Pancreas (tissue), 10 donors: ENCODE measurements around the gene GBP1. TPM values are rescaled to one million over a fixed set of nuclear protein-coding genes. Genes with fewer than 3 reads are reported as not detected.
"Not testable (repeated sequence)": the region's sequence is repeated elsewhere in the genome, so short reads cannot be mapped to it uniquely, and the experiment has no call there.

ENCODE experiments used
- ATAC-seq, 4 donors: fragments of 200-7000 bp; cut with Tn5 transposase; one replicate each; pipeline versions ENCODE4 v1.8.0 to v1.9.1; 2020; ENCODE audit warnings: mild to moderate bottlenecking in 4 of 4, moderate library complexity in 4 of 4
- DNase-seq, 6 donors: peaks; one replicate each; pipeline ENCODE4 v3.0.0-alpha.2; 2020
- FAIRE-seq: peaks from 2 replicates; lab custom pipeline; 2012; peaks lifted over from hg19 to GRCh38; lab: Jason Lieb, UNC
- H3K27ac ChIP-seq, 4 donors: fragments of 200-600 bp; sonication (generic); 1 replicate in 3 of 4; 2 replicates in 1 of 4; pipeline versions ENCODE4 v1.5.0 to v1.8.0; 2020
- H3K27me3 ChIP-seq, 4 donors: fragments of 200-600 bp; one replicate each; pipeline ENCODE4 v1.8.0; 2021
- H3K36me3 ChIP-seq, 3 donors: fragments of 200-600 bp; sonication (generic) in 1 of 3; one replicate each; pipeline versions ENCODE4 v1.5.0 to v1.8.0; 2020 to 2021
- H3K4me1 ChIP-seq, 3 donors: fragments of 200-600 bp; one replicate each; pipeline ENCODE4 v1.8.0; 2021
- H3K4me3 ChIP-seq, 4 donors: fragments of 200-600 bp; sonication (generic) in 2 of 4; one replicate each; pipeline versions ENCODE4 v1.5.0 to v1.8.0; 2020 to 2021
- H3K9me3 ChIP-seq, 4 donors: fragments of 200-600 bp; one replicate each; pipeline ENCODE4 v1.8.0; 2021
- CTCF ChIP-seq, 4 donors: fragments of 200-600 bp; sonication (generic) in 3 of 4; IDR thresholded peaks; one replicate each; pipeline versions ENCODE4 v1.5.0 to v1.8.0; 2021; ENCODE audit warnings: antibody characterized with exemption in 4 of 4
- WGBS, 2 donors: extraction: QIAGEN DNeasy Blood & Tissue Kit; methylation state at CpG; one replicate each; pipeline ENCODE4 v1.1.7; 2013; 5-methylcytosine and 5-hydroxymethylcytosine counted together
- intact Hi-C, 3 donors: fragments of 100-400 bp; cut with DNase I; formaldehyde crosslinking; loops; one replicate each; pipeline versions ENCODE4 v1.11.1 to v1.14.2; 2022
- polyA plus RNA-seq, 2 donors: library from polyadenylated mRNA; stranded (reverse); fragments of 200-250 nt; gene quantifications; one replicate each; pipeline ENCODE4 v1.2.3, GENCODE V29; 2013
- total RNA-seq, 6 donors: library from RNA; stranded (reverse); fragmentation: NEBNext Ultra II Directional in 4 of 6; extraction: Animal tissue kit (Norgen Biotek cat#: 25700) in 4 of 6; gene quantifications; one replicate each; pipeline versions ENCODE4 v1.2.1 to v1.2.4, GENCODE V29; 2021 to 2023
- donor health status: healthy with polysubstance abuse.
- donor health status: DM: no; HTN: no; CAD: no; lungs with moderate emphysema.
- donor health status: DM: no; HTN: no; CAD: no.
- donor health status: control.
- donor health status: control.
- donor health status: Bipolar disorder and iron deficiency.
- donor health status: DM: yes; HTN: yes; CAD: no.
- donor health status: DM: no; HTN: no; CAD: no.
- donor health status: DM: no; HTN: no; CAD: no.
- donor health status: DM: yes; HTN: yes; CAD: no.

Gene GBP1
- total and polyA plus RNA-seq, 8 donors: 1.3 to 8.5 (median 3.6) TPM

- Histone ChIP-seq H3K27me3 (no peaks in the 10 kb centered on the region), H3K4me1 (no peaks in the 10 kb centered on the region), H3K9me3 (no peaks in the 10 kb centered on the region), H3K27ac (no peak overlapping the region), H3K4me3 (no peak overlapping the region), H3K36me3 (peaks cover 0 to 8% (median 0%) of the 10 kb centered on the region in 3 donors)
- no peak for FAIRE-seq
- no peak for TF ChIP-seq CTCF (IDR thresholded peaks at IDR 0.05)
- WGBS, 2 donors: 66 to 74% methylated on average over 5 of the region's 5 CpGs
- intact Hi-C loops: no loop called here
- no peak for DNase-seq
- ATAC-seq: no peak
These were observed 4.9 kb downstream of the GBP1 start for GRCh38 chr1:89060091-89060490.

GRCh38 chr1:89051955-89052312, 13.1 kb downstream of the GBP1 start:
- Histone ChIP-seq H3K4me3 (no peak overlapping the region), H3K36me3 (no peaks in the 10 kb centered on the region), H3K4me1 (no peaks in the 10 kb centered on the region), H3K27ac (no peak overlapping the region), H3K9me3 (no peaks in the 10 kb centered on the region), H3K27me3 (no peaks in the 10 kb centered on the region)
- intact Hi-C loops: no loop called here
- DNase-seq (no peak), FAIRE-seq (no peak), ATAC-seq (no peak)
- WGBS, 2 donors: 58 to 74% methylated on average over 1 of the region's 1 CpG
- TF ChIP-seq CTCF (IDR thresholded peaks at IDR 0.05): no peak

GRCh38 chr1:89051300-89051954, 13.6 kb downstream of the GBP1 start:
- intact Hi-C loops: no loop called here
- Histone ChIP-seq H3K36me3 (no peaks in the 10 kb centered on the region), H3K4me1 (no peaks in the 10 kb centered on the region), H3K4me3 (no peak overlapping the region), H3K27ac (no peak overlapping the region), H3K9me3 (no peaks in the 10 kb centered on the region), H3K27me3 (no peaks in the 10 kb centered on the region)
- FAIRE-seq (no peak), DNase-seq (no peak), ATAC-seq (no peak)
- TF ChIP-seq CTCF (IDR thresholded peaks at IDR 0.05): no peak
- 71 to 81% methylated on average over 9 of the region's 9 CpGs for WGBS, 2 donors

- intact Hi-C loops: no loop called here
- no peaks in the 10 kb centered on the region for H3K4me1 ChIP-seq
- H3K27me3 ChIP-seq: no peaks in the 10 kb centered on the region
- 90 to 94% methylated on average over 11 of the region's 11 CpGs for WGBS, 2 donors
- no peak for FAIRE-seq
- no peak overlapping the region for H3K4me3 ChIP-seq
- peak in 1 of 6 donors; percentile 43 for DNase-seq
- no peaks in the 10 kb centered on the region for H3K36me3 ChIP-seq
- H3K27ac ChIP-seq: no peak overlapping the region
- TF ChIP-seq CTCF (IDR thresholded peaks at IDR 0.05): no peak
- no peaks in the 10 kb centered on the region for H3K9me3 ChIP-seq
- no peak for ATAC-seq
These were observed 14.4 kb downstream of the GBP1 start for GRCh38 chr1:89050649-89051033.

GRCh38 chr1:89049901-89050648, 14.9 kb downstream of the GBP1 start:
- intact Hi-C loops: not testable (repeated sequence)

GRCh38 chr1:89049187-89049586, 15.8 kb downstream of the GBP1 start:
- H3K27ac ChIP-seq, DNase-seq, H3K9me3 ChIP-seq, H3K27me3 ChIP-seq, FAIRE-seq, H3K4me1 ChIP-seq, H3K36me3 ChIP-seq, intact Hi-C loops, H3K4me3 ChIP-seq: not testable (repeated sequence)
- ATAC-seq: peak in 1 of 4 donors; percentile 27
- WGBS, 2 donors: 63 to 74% methylated on average over 2 of the region's 4 CpGs

More at GRCh38 chr1:89049901-89050648, 14.9 kb downstream of the GBP1 start:
- not testable (repeated sequence) for H3K4me1 ChIP-seq, H3K4me3 ChIP-seq, FAIRE-seq, ATAC-seq, H3K36me3 ChIP-seq, H3K9me3 ChIP-seq, H3K27me3 ChIP-seq, H3K27ac ChIP-seq
- 80 to 88% methylated on average over 9 of the region's 9 CpGs for WGBS, 2 donors
- peak in 1 of 6 donors; percentile 16 for DNase-seq
